ENCODE data around the gene MMP15.

Gene MMP15

DNA sequence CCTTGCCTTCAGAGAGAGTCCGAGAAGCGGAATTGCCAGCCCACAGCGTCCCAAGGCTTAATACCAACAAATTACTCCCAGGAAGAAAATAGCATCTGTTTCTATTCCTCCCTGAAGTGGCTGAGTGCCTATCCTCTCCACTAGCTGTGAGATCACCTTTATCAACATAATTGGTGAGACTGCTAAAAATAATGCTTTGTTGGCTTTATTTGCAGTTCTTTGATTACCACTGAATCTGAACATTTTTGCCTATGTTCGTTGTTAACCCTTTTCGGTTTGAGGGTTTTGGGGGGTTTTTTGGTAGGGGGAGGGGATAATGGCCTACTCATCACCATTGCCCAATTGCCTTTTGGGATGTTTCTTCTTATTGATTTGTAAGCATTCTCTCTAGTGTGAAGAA is 31.0 kb downstream of the MMP15 start:
- Histone ChIP-seq H3K79me2 (no peaks in the 10 kb centered on the region), H3K27ac (no peak overlapping the region), H3K4me3 (ENCODE audit: low read depth, low read length) (no peak overlapping the region), H3K9me3 (ENCODE audit: control insufficient read depth, low read length) (no peaks in the 10 kb centered on the region), H3K36me3 (ENCODE audit: control insufficient read depth, insufficient read depth, low read length) (no peaks in the 10 kb centered on the region), H3K27me3 (ENCODE audit: control insufficient read depth, insufficient read depth, low read length) (no peaks in the 10 kb centered on the region), H3K4me1 (no peaks in the 10 kb centered on the region), H2AFZ (no peak overlapping the region), H3K4me2 (ENCODE audit: low read length) (no peak overlapping the region), H3K9ac (no peak overlapping the region)
- TF ChIP-seq, protein P1, sequence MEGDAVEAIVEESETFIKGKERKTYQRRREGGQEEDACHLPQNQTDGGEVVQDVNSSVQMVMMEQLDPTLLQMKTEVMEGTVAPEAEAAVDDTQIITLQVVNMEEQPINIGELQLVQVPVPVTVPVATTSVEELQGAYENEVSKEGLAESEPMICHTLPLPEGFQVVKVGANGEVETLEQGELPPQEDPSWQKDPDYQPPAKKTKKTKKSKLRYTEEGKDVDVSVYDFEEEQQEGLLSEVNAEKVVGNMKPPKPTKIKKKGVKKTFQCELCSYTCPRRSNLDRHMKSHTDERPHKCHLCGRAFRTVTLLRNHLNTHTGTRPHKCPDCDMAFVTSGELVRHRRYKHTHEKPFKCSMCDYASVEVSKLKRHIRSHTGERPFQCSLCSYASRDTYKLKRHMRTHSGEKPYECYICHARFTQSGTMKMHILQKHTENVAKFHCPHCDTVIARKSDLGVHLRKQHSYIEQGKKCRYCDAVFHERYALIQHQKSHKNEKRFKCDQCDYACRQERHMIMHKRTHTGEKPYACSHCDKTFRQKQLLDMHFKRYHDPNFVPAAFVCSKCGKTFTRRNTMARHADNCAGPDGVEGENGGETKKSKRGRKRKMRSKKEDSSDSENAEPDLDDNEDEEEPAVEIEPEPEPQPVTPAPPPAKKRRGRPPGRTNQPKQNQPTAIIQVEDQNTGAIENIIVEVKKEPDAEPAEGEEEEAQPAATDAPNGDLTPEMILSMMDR (IDR thresholded peaks at IDR 0.05): no peak

DNA sequence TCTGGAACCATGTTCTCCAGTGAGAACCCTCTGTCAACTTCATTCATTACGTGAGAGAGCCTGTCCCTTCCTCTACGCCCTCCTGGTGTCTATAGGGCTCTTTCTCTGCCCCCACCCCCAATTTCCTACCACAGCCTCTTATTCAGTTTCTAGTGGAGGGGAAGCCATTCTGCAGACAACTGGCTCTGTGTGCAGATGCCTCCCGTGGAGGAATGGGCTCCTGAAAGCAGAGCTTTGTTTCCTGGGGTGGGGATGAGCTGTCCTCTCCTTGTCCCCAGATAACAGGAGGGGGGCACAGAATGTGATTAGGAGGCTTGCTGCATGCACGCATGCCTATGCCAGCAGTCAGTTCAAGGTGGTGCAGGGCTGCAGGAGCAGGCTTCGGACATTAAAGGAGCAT is 31.6 kb downstream of the MMP15 start:
- no peak overlapping the region for H3K4me2 ChIP-seq (ENCODE audit: low read length)
- H3K27me3 ChIP-seq (ENCODE audit: control insufficient read depth, insufficient read depth, low read length): no peaks in the 10 kb centered on the region
- H3K9ac ChIP-seq: no peak overlapping the region
- H3K36me3 ChIP-seq (ENCODE audit: control insufficient read depth, insufficient read depth, low read length): no peaks in the 10 kb centered on the region
- no peak overlapping the region for H2AFZ ChIP-seq
- H3K4me3 ChIP-seq (ENCODE audit: low read depth, low read length): no peak overlapping the region
- TF ChIP-seq, protein P1 (IDR thresholded peaks at IDR 0.05): no peak
- H3K4me1 ChIP-seq: no peaks in the 10 kb centered on the region
- H3K79me2 ChIP-seq: no peaks in the 10 kb centered on the region
- no peak overlapping the region for H3K27ac ChIP-seq
- H3K9me3 ChIP-seq (ENCODE audit: control insufficient read depth, low read length): no peaks in the 10 kb centered on the region

DNA sequence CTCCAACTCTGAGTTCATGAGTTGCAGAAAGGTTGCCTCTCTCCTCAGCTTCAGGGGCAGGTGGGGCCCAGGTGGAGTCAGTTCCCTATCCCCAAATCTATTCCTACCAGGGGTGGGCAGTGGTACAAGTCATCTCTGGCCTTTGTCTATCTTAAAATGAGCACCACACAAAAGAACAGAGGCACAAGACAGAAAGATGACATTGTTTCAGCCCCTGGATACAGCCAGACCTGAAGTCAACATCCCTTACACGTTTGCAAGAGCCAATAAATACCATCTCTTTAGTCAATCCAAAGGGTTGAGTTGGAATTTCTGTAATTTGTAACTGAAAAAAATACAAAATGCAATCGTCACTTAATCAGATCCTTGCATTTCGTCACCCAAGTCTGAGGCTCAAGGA is 32.2 kb downstream of the MMP15 start:
- Histone ChIP-seq H3K4me3 (ENCODE audit: low read depth, low read length) (no peak overlapping the region), H3K79me2 (no peaks in the 10 kb centered on the region), H3K36me3 (ENCODE audit: control insufficient read depth, insufficient read depth, low read length) (no peaks in the 10 kb centered on the region), H3K9me3 (ENCODE audit: control insufficient read depth, low read length) (no peaks in the 10 kb centered on the region), H3K9ac (no peak overlapping the region), H3K4me1 (no peaks in the 10 kb centered on the region), H3K27me3 (ENCODE audit: control insufficient read depth, insufficient read depth, low read length) (no peaks in the 10 kb centered on the region), H3K4me2 (ENCODE audit: low read length) (no peak overlapping the region), H2AFZ (no peak overlapping the region), H3K27ac (no peak overlapping the region)
- TF ChIP-seq, protein P1 (IDR thresholded peaks at IDR 0.05): no peak

DNA sequence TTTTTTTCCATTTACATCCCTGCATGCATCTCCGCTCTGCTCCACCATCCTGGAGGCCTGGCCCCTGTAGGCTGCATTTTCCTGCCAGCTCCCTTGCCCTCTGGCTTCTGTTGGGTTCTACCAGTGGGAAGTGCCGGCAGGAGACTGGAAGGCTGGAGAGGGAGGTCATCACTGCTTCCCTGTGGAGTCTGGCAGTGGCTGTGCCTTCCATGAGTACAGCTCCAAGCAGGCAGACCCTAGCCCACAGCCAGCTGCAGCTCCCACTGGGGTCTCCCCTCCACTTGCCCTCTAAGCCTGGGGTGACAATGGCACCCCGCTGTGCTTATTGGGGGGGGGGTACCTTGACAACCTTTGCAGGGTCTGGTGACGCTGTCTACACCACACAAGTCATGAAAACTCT is 37.3 kb downstream of the MMP15 start:
- Histone ChIP-seq H3K27ac (no peak overlapping the region), H3K9ac (no peak overlapping the region), H3K4me1 (no peaks in the 10 kb centered on the region), H3K79me2 (no peaks in the 10 kb centered on the region), H3K4me2 (ENCODE audit: low read length) (no peak overlapping the region), H3K4me3 (ENCODE audit: low read depth, low read length) (no peak overlapping the region), H3K36me3 (ENCODE audit: control insufficient read depth, insufficient read depth, low read length) (no peaks in the 10 kb centered on the region), H2AFZ (peak overlapping the region; percentile 86), H3K27me3 (ENCODE audit: control insufficient read depth, insufficient read depth, low read length) (no peaks in the 10 kb centered on the region), H3K9me3 (ENCODE audit: control insufficient read depth, low read length) (no peaks in the 10 kb centered on the region)
- TF ChIP-seq, protein P1 (IDR thresholded peaks at IDR 0.05): no peak

DNA sequence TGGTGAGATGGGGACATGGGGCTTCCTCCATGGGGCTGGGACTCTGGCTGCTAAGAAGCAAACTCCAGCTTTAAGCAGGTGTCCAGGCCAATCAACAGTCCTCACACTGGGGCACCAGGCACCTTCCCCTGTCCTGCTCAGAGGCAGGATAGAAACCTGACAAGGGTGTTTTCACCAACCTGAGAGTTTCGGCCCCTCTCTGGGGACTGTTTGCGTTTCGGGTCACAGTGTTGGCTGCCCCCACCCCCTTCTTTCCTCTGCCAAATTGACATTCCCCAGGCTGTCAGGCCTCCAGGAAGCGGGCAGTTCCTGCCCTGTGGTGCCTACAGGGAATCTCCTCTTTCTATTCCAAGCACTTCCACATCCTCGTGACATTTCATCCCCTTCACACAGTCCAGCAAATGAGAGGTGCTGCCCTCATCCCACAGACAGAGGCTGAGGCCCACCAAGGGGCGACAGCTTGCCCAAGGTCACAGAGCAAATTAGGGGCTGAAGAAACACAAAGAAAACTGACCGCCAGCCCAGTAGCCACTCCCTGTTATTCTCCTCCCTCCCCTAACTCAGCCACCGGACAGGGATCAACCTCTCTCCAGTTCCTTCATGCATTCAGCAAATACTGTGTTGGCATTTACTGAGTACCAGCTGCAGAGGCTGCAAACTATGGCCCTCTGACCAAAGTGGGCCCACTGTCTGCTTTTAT is 38.0 kb downstream of the MMP15 start:
- H2AFZ ChIP-seq: peak overlapping the region; percentile 86
- H3K79me2 ChIP-seq: no peaks in the 10 kb centered on the region
- no peaks in the 10 kb centered on the region for H3K4me1 ChIP-seq
- TF ChIP-seq, protein P1 (IDR thresholded peaks at IDR 0.05): no peak
- H3K36me3 ChIP-seq (ENCODE audit: control insufficient read depth, insufficient read depth, low read length): no peaks in the 10 kb centered on the region
- H3K9ac ChIP-seq: no peak overlapping the region
- no peak overlapping the region for H3K4me3 ChIP-seq (ENCODE audit: low read depth, low read length)
- H3K27ac ChIP-seq: peak overlapping the region; percentile 2
- H3K9me3 ChIP-seq (ENCODE audit: control insufficient read depth, low read length): no peaks in the 10 kb centered on the region
- H3K27me3 ChIP-seq (ENCODE audit: control insufficient read depth, insufficient read depth, low read length): no peaks in the 10 kb centered on the region
- no peak overlapping the region for H3K4me2 ChIP-seq (ENCODE audit: low read length)

All from parathyroid adenoma (tissue), 2 donors.